ENCODE data around the gene ELN.

ELN gene

GRCh38 chr7:74066626-74067025 is 38.7 kb downstream of the ELN start:
- no peak for DNase-seq

- DNase-seq: no peak
These were observed 40.6 kb downstream of the ELN start for GRCh38 chr7:74068378-74069085.

GRCh38 chr7:74069086-74069541 is 41.1 kb downstream of the ELN start:
- DNase-seq: no peak

GRCh38 chr7:74069790-74070618 is 42.0 kb downstream of the ELN start:
- DNase-seq: no peak

- DNase-seq: no peak
These were observed 42.6 kb downstream of the ELN start for GRCh38 chr7:74070619-74070921.

- no peak for DNase-seq
These were observed 43.1 kb downstream of the ELN start for GRCh38 chr7:74071121-74071520.

GRCh38 chr7:74074770-74075169 is 46.8 kb downstream of the ELN start:
- DNase-seq: no peak

- no peak for DNase-seq
These were observed 50.5 kb downstream of the ELN start for GRCh38 chr7:74078461-74078860.

GRCh38 chr7:74082770-74083116 is 54.8 kb downstream of the ELN start:
- DNase-seq: no peak

- DNase-seq: peak; percentile 83
These were observed 55.3 kb downstream of the ELN start, which contains the start of gene LIMK1 for GRCh38 chr7:74083117-74083876. TSS of gene LIMK1 (plus strand) at chr7:74083804. CDS start at chr7:74083991, 187 bp downstream.

- DNase-seq: peak; percentile 26
These were observed 56.2 kb downstream of the ELN start for GRCh38 chr7:74083928-74084721.

GRCh38 chr7:74084722-74085578 is 57.0 kb downstream of the ELN start:
- no peak for DNase-seq

GRCh38 chr7:74087791-74088453 is 59.9 kb downstream of the ELN start:
- DNase-seq: no peak

- no peak for DNase-seq
These were observed 64.5 kb downstream of the ELN start for GRCh38 chr7:74092321-74092963.

GRCh38 chr7:74092964-74093471 is 65.0 kb downstream of the ELN start:
- no peak for DNase-seq

- no peak for DNase-seq
These were observed 65.8 kb downstream of the ELN start for GRCh38 chr7:74093671-74094223.

GRCh38 chr7:74094224-74095101 is 66.5 kb downstream of the ELN start:
- peak; percentile 79 for DNase-seq

GRCh38 chr7:74095135-74095534 is 67.2 kb downstream of the ELN start:
- no peak for DNase-seq
